NCI-H2171 treated with DMSO at 0.1 percent for 48 hours (cell line): ENCODE data around the gene ADIPOR1.
"Not testable (repeated sequence)": the region's sequence is repeated elsewhere in the genome, so short reads cannot be mapped to it uniquely, and the experiment has no call there.

Source experiments
- DNase-seq: peaks from one replicate; lab custom pipeline; 2025; lab: John Stamatoyannopoulos, UW

The ADIPOR1 gene

GRCh38 chr1:202957733-202958543, at the start of gene ADIPOR1:
Gene ADIPOR1 (minus strand): TSS chr1:202958312. CDS start chr1:202951070, 7,242 bp downstream.
- peak; percentile 87 for DNase-seq

- DNase-seq: peak; percentile 96
Observed at GRCh38 chr1:203006948-203007871, 49.1 kb upstream of the ADIPOR1 start, which contains the start of gene TMEM183A. Gene TMEM183A (plus strand): TSS chr1:203007374. CDS start chr1:203007466, 92 bp downstream.

GRCh38 chr1:203005395-203006142, 47.5 kb upstream of the ADIPOR1 start:
- DNase-seq: not testable (repeated sequence)

GRCh38 chr1:203002951-203003350, 44.8 kb upstream of the ADIPOR1 start:
- DNase-seq: no peak

GRCh38 chr1:203001986-203002385, 43.9 kb upstream of the ADIPOR1 start:
- no peak for DNase-seq

- DNase-seq: no peak
Observed at GRCh38 chr1:203000217-203000944, 42.3 kb upstream of the ADIPOR1 start.

GRCh38 chr1:202998836-202999750, 41.0 kb upstream of the ADIPOR1 start:
- DNase-seq: peak; percentile 56

GRCh38 chr1:202994756-202995155, 36.6 kb upstream of the ADIPOR1 start:
- DNase-seq: no peak

GRCh38 chr1:202991112-202991511, 33.0 kb upstream of the ADIPOR1 start:
- no peak for DNase-seq

GRCh38 chr1:202989879-202990278, 31.8 kb upstream of the ADIPOR1 start:
- no peak for DNase-seq

- DNase-seq: no peak
Observed at GRCh38 chr1:202987922-202988583, 29.9 kb upstream of the ADIPOR1 start.

GRCh38 chr1:202987255-202987654, 29.1 kb upstream of the ADIPOR1 start:
- DNase-seq: no peak

GRCh38 chr1:202986120-202986519, 28.0 kb upstream of the ADIPOR1 start:
- not testable (repeated sequence) for DNase-seq

- no peak for DNase-seq
Observed at GRCh38 chr1:202982715-202983430, 24.8 kb upstream of the ADIPOR1 start.

- no peak for DNase-seq
Observed at GRCh38 chr1:202981939-202982338, 23.8 kb upstream of the ADIPOR1 start.

GRCh38 chr1:202979459-202979858, 21.3 kb upstream of the ADIPOR1 start:
- no peak for DNase-seq

GRCh38 chr1:202976633-202977032, 18.5 kb upstream of the ADIPOR1 start:
- DNase-seq: no peak

GRCh38 chr1:202974856-202975255, 16.7 kb upstream of the ADIPOR1 start:
- no peak for DNase-seq

- no peak for DNase-seq
Observed at GRCh38 chr1:202972046-202972445, 13.9 kb upstream of the ADIPOR1 start.
